Astrocyte (in vitro differentiated cells and primary cell): ENCODE measurements around the gene ZNF77. TPM values are rescaled to one million over a fixed set of nuclear protein-coding genes. Genes with fewer than 3 reads are reported as not detected.

Source experiments
- DNase-seq: peaks from one replicate; pipeline ENCODE4 v3.0.0-alpha.2; 2010; ENCODE audit warnings: low read depth
- FAIRE-seq: peaks from 2 replicates; lab custom pipeline; 2011; peaks lifted over from hg19 to GRCh38; lab: Jason Lieb, UNC
- H2AFZ ChIP-seq: 2 replicates; pipeline ENCODE4 v1.6.0; 2012; ENCODE audit warnings: low read depth, low read length, inconsistent platforms
- H3K27ac ChIP-seq: 2 replicates; pipeline ENCODE4 v1.5.1; 2011; ENCODE audit warnings: low read depth, low read length, inconsistent platforms
- H3K27me3 ChIP-seq: 2 replicates; pipeline ENCODE4 v1.6.0; 2011; ENCODE audit warnings: low read length, inconsistent platforms; ENCODE audit not compliant: insufficient read depth
- H3K36me3 ChIP-seq: 2 replicates; pipeline ENCODE4 v1.5.1; 2011; ENCODE audit warnings: low read length, inconsistent platforms; ENCODE audit not compliant: insufficient read depth
- H3K4me1 ChIP-seq: 2 replicates; pipeline ENCODE4 v1.5.1; 2011; ENCODE audit warnings: low read length, inconsistent platforms; ENCODE audit not compliant: insufficient read depth
- H3K4me2 ChIP-seq: 2 replicates; pipeline ENCODE4 v1.6.0; 2012; ENCODE audit warnings: low read length, inconsistent platforms
- H3K4me3 ChIP-seq: 2 replicates; pipeline ENCODE4 v1.5.1; 2011; ENCODE audit warnings: low read depth, mild to moderate bottlenecking, low read length, inconsistent platforms; ENCODE audit not compliant: insufficient read depth
- H3K79me2 ChIP-seq: 2 replicates; pipeline ENCODE4 v1.6.0; 2012; ENCODE audit warnings: mild to moderate bottlenecking, low read length, inconsistent platforms; ENCODE audit not compliant: insufficient read depth
- H3K9ac ChIP-seq: 2 replicates; pipeline ENCODE4 v1.6.0; 2012; ENCODE audit warnings: mild to moderate bottlenecking, low read length, inconsistent platforms
- H3K9me3 ChIP-seq: 2 replicates; pipeline ENCODE4 v1.5.1; 2012; ENCODE audit warnings: low read depth, mild to moderate bottlenecking, low read length, inconsistent platforms; ENCODE audit not compliant: insufficient read depth
- H4K20me1 ChIP-seq: 2 replicates; pipeline ENCODE4 v1.6.0; 2012; ENCODE audit warnings: low read length, inconsistent platforms; ENCODE audit not compliant: insufficient read depth
- H3K27ac Mint-ChIP-seq: one replicate; pipeline ENCODE4 v1.8.0; 2021; ENCODE audit warnings: mild to moderate bottlenecking, mixed read lengths; ENCODE audit not compliant: unreplicated experiment
- H3K27me3 Mint-ChIP-seq: one replicate; pipeline ENCODE4 v1.8.0; 2021; ENCODE audit warnings: low read depth, mixed read lengths; ENCODE audit not compliant: unreplicated experiment
- H3K36me3 Mint-ChIP-seq: one replicate; pipeline ENCODE4 v1.8.0; 2021; ENCODE audit warnings: low read depth, mixed read lengths; ENCODE audit not compliant: unreplicated experiment
- H3K4me1 Mint-ChIP-seq: one replicate; pipeline ENCODE4 v1.8.0; 2021; ENCODE audit warnings: low read depth, mixed read lengths; ENCODE audit not compliant: unreplicated experiment
- H3K4me3 Mint-ChIP-seq: one replicate; pipeline ENCODE4 v1.8.0; 2021; ENCODE audit warnings: mild to moderate bottlenecking, moderate library complexity, mixed read lengths; ENCODE audit not compliant: unreplicated experiment
- H3K9me3 Mint-ChIP-seq: one replicate; pipeline ENCODE4 v1.8.0; 2021; ENCODE audit warnings: mild to moderate bottlenecking, mixed read lengths; ENCODE audit not compliant: unreplicated experiment
- EZH2 ChIP-seq: IDR thresholded peaks from 2 replicates; pipeline ENCODE4 v1.6.1; 2012; ENCODE audit warnings: mild to moderate bottlenecking, low read length, inconsistent platforms; ENCODE audit not compliant: insufficient read depth
- total RNA-seq: library from RNA; stranded (reverse); gene quantifications from 2 replicates; pipeline ENCODE4 v1.2.1, GENCODE V29; 2021
- TF ChIP-seq, protein P1 (sequence below): IDR thresholded peaks from 2 replicates; pipeline ENCODE4 v1.5.1; 2011; ENCODE audit warnings: low read depth, mild to moderate bottlenecking, inconsistent platforms, low read length, moderate library complexity; ENCODE audit not compliant: insufficient read depth

Gene ZNF77
- total RNA-seq, 1 donor from 2014 or later: 1.4 TPM

DNA sequence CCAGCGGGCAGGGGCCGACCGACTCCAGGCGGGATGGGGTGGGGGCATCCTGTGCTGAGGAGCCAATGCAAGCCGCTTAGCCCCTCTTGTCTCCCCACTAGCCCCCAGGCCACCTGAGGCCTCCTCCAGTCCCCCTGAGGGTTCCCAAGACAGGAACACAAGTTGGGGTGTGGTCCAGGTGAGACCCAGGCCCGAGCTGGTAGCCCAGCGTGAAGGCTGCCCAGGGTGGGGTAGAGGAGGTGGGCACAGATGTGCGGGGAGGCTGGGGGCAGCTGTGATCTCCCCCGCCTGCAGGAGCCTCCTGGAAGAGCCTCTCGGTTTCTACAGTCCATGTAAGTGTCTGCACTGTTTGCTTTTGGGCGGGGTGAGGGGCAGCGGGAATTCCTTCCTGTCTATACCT is 43.0 kb upstream of the ZNF77 start:
- no peak overlapping the region for H3K4me3 ChIP-seq
- peaks cover 12% of the 10 kb centered on the region for H3K27me3 ChIP-seq
- Mint-ChIP-seq H3K4me1 (no peaks in the 10 kb centered on the region), H3K4me3 (no peak overlapping the region), H3K27ac (no peak overlapping the region), H3K36me3 (no peaks in the 10 kb centered on the region), H3K9me3 (peaks cover 3% of the 10 kb centered on the region), H3K27me3 (peaks cover 52% of the 10 kb centered on the region)
- H3K4me1 ChIP-seq: peaks cover 10% of the 10 kb centered on the region
- no peak for FAIRE-seq
- no peak overlapping the region for H2AFZ ChIP-seq
- no peak for DNase-seq
- H3K9ac ChIP-seq: no peak overlapping the region
- H3K27ac ChIP-seq: no peak overlapping the region
- no peaks in the 10 kb centered on the region for H3K79me2 ChIP-seq
- H4K20me1 ChIP-seq: no peaks in the 10 kb centered on the region
- TF ChIP-seq, protein P1, sequence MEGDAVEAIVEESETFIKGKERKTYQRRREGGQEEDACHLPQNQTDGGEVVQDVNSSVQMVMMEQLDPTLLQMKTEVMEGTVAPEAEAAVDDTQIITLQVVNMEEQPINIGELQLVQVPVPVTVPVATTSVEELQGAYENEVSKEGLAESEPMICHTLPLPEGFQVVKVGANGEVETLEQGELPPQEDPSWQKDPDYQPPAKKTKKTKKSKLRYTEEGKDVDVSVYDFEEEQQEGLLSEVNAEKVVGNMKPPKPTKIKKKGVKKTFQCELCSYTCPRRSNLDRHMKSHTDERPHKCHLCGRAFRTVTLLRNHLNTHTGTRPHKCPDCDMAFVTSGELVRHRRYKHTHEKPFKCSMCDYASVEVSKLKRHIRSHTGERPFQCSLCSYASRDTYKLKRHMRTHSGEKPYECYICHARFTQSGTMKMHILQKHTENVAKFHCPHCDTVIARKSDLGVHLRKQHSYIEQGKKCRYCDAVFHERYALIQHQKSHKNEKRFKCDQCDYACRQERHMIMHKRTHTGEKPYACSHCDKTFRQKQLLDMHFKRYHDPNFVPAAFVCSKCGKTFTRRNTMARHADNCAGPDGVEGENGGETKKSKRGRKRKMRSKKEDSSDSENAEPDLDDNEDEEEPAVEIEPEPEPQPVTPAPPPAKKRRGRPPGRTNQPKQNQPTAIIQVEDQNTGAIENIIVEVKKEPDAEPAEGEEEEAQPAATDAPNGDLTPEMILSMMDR: no peak
- no peak for TF ChIP-seq EZH2
- H3K4me2 ChIP-seq: no peak overlapping the region
- no peaks in the 10 kb centered on the region for H3K36me3 ChIP-seq
- no peaks in the 10 kb centered on the region for H3K9me3 ChIP-seq

GRCh38 chr19:2986951-2987524 is 42.3 kb upstream of the ZNF77 start:
- H3K4me1 ChIP-seq: peaks cover 13% of the 10 kb centered on the region
- H3K4me3 Mint-ChIP-seq: no peak overlapping the region
- H3K27ac ChIP-seq: no peak overlapping the region
- H3K9me3 ChIP-seq: no peaks in the 10 kb centered on the region
- H3K4me2 ChIP-seq: no peak overlapping the region
- peaks cover 3% of the 10 kb centered on the region for H3K9me3 Mint-ChIP-seq
- no peaks in the 10 kb centered on the region for H3K4me1 Mint-ChIP-seq
- H3K36me3 Mint-ChIP-seq: no peaks in the 10 kb centered on the region
- H3K79me2 ChIP-seq: no peaks in the 10 kb centered on the region
- H3K36me3 ChIP-seq: no peaks in the 10 kb centered on the region
- H2AFZ ChIP-seq: no peak overlapping the region
- H3K4me3 ChIP-seq: no peak overlapping the region
- H4K20me1 ChIP-seq: no peaks in the 10 kb centered on the region
- TF ChIP-seq, protein P1: no peak
- TF ChIP-seq EZH2: peak; percentile 17
- DNase-seq: no peak
- peaks cover 48% of the 10 kb centered on the region for H3K27me3 Mint-ChIP-seq
- H3K27ac Mint-ChIP-seq: no peak overlapping the region
- H3K9ac ChIP-seq: no peak overlapping the region
- peaks cover 12% of the 10 kb centered on the region for H3K27me3 ChIP-seq
- no peak for FAIRE-seq

- no peaks in the 10 kb centered on the region for H3K36me3 ChIP-seq
- H3K27ac Mint-ChIP-seq: no peak overlapping the region
- no peak for FAIRE-seq
- peaks cover 66% of the 10 kb centered on the region for H3K27me3 Mint-ChIP-seq
- no peak overlapping the region for H3K4me3 Mint-ChIP-seq
- peaks cover 13% of the 10 kb centered on the region for H3K4me1 ChIP-seq
- H3K27me3 ChIP-seq: peaks cover 16% of the 10 kb centered on the region
- H3K9me3 ChIP-seq: no peaks in the 10 kb centered on the region
- DNase-seq: no peak
- no peaks in the 10 kb centered on the region for H3K36me3 Mint-ChIP-seq
- peaks cover 3% of the 10 kb centered on the region for H3K9me3 Mint-ChIP-seq
- peak overlapping the region; percentile 67 for H2AFZ ChIP-seq
- peak overlapping the region; percentile 80 for H3K4me2 ChIP-seq
- H4K20me1 ChIP-seq: no peaks in the 10 kb centered on the region
- H3K4me1 Mint-ChIP-seq: no peaks in the 10 kb centered on the region
- H3K79me2 ChIP-seq: no peaks in the 10 kb centered on the region
- TF ChIP-seq, protein P1: no peak
- TF ChIP-seq EZH2: no peak
- H3K27ac ChIP-seq: no peak overlapping the region
- peak overlapping the region; percentile 18 for H3K9ac ChIP-seq
- peak overlapping the region; percentile 40 for H3K4me3 ChIP-seq
These were observed 39.4 kb upstream of the ZNF77 start for GRCh38 chr19:2984215-2984528.
